Suprapubic skin (tissue), 4 donors: ENCODE data around the gene SEMA6B. TPM values are rescaled to one million over a fixed set of nuclear protein-coding genes. Genes with fewer than 3 reads are reported as not detected.

Experiments
- DNase-seq, 2 donors: peaks; one replicate each; pipeline ENCODE4 v3.0.0-alpha.2; 2019; ENCODE audit warnings: low spot score in 2 of 2
- H3K27ac ChIP-seq: fragments of 200-600 bp; sonication (generic); one replicate; pipeline ENCODE4 v1.5.1; 2019
- H3K27me3 ChIP-seq: fragments of 200-600 bp; sonication (generic); one replicate; pipeline ENCODE4 v1.5.1; 2019
- H3K36me3 ChIP-seq: fragments of 200-600 bp; sonication (generic); one replicate; pipeline ENCODE4 v1.5.1; 2019
- H3K4me1 ChIP-seq: fragments of 200-600 bp; sonication (generic); one replicate; pipeline ENCODE4 v1.5.1; 2019
- H3K4me3 ChIP-seq: fragments of 200-600 bp; sonication (generic); one replicate; pipeline ENCODE4 v1.5.1; 2019; ENCODE audit warnings: mild to moderate bottlenecking
- H3K9me3 ChIP-seq: fragments of 200-600 bp; sonication (generic); one replicate; pipeline ENCODE4 v1.5.1; 2019
- EP300 ChIP-seq: sonication (generic); formaldehyde crosslinking; IDR thresholded peaks from one replicate; pipeline ENCODE4 v1.6.1; 2017; ENCODE audit warnings: antibody characterized with exemption
- POLR2A ChIP-seq, 2 donors: fragments of 450-650 bp; IDR thresholded peaks; one replicate each; pipeline ENCODE4 v1.6.1; 2017; ENCODE audit warnings: antibody characterized with exemption in 2 of 2, mild to moderate bottlenecking in 2 of 2, moderate library complexity in 2 of 2
- POLR2AphosphoS5 ChIP-seq, 3 donors: sonication (generic); formaldehyde crosslinking; IDR thresholded peaks; one replicate each; pipeline ENCODE4 v1.6.1; 2017; ENCODE audit warnings: antibody characterized with exemption in 3 of 3
- WGBS: methylation state at CpG from one replicate; pipeline ENCODE4 v1.1.5; 2018; 5-methylcytosine and 5-hydroxymethylcytosine counted together
- total RNA-seq, 4 donors: library from RNA; depleted of rRNA; stranded (reverse); fragments of >200 nt; gene quantifications; one replicate each; pipeline ENCODE4 v1.1.0, GENCODE V29; 2016
- TF ChIP-seq, protein P1 (sequence below), 2 donors: fragments of 200-600 bp in 1 of 2; fragments of 450-650 bp in 1 of 2; sonication (generic) in 1 of 2; IDR thresholded peaks; one replicate each; pipeline ENCODE4 v1.5.1; 2016 to 2019; ENCODE audit warnings: antibody characterized with exemption in 2 of 2, mild to moderate bottlenecking in 1 of 2, moderate library complexity in 1 of 2

Gene SEMA6B
- total RNA-seq, 4 donors from 2014 or later, result 1.5 to 5.4 (median 3.3) TPM

DNA sequence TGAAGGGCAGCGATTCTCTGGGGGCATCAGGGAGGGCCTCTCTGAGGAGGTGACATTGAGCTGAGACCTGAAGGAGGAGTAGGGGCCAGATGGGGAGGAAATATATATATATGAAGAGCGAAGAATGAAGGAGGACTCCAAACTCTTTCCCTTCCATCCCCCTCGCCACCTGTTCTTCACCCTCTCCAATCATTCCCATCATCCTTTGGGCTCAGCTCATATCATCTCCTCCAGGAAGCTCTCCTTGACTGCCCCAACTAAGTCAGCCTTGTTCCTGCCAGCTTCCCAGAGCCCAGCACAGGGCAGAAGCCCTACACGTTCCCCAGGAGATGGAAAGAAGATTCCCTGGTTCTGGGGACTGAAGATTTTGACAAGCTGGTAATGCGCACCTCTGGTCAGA, 33.0 kb upstream of the SEMA6B start:
- WGBS, result 57% methylated on average over 5 of the region's 5 CpGs
- Histone ChIP-seq H3K36me3 (no peaks in the 10 kb centered on the region), H3K27ac (no peak overlapping the region), H3K4me3 (no peak overlapping the region), H3K4me1 (peaks cover 6% of the 10 kb centered on the region), H3K27me3 (peaks cover 40% of the 10 kb centered on the region), H3K9me3 (no peaks in the 10 kb centered on the region)
- no peak for DNase-seq
- no peak for TF ChIP-seq EP300
- TF ChIP-seq, protein P1, sequence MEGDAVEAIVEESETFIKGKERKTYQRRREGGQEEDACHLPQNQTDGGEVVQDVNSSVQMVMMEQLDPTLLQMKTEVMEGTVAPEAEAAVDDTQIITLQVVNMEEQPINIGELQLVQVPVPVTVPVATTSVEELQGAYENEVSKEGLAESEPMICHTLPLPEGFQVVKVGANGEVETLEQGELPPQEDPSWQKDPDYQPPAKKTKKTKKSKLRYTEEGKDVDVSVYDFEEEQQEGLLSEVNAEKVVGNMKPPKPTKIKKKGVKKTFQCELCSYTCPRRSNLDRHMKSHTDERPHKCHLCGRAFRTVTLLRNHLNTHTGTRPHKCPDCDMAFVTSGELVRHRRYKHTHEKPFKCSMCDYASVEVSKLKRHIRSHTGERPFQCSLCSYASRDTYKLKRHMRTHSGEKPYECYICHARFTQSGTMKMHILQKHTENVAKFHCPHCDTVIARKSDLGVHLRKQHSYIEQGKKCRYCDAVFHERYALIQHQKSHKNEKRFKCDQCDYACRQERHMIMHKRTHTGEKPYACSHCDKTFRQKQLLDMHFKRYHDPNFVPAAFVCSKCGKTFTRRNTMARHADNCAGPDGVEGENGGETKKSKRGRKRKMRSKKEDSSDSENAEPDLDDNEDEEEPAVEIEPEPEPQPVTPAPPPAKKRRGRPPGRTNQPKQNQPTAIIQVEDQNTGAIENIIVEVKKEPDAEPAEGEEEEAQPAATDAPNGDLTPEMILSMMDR (IDR thresholded peaks at IDR 0.05), result no peak
- TF ChIP-seq POLR2A (IDR thresholded peaks at IDR 0.05), result no peak
- TF ChIP-seq POLR2AphosphoS5 (IDR thresholded peaks at IDR 0.05), result no peak

DNA sequence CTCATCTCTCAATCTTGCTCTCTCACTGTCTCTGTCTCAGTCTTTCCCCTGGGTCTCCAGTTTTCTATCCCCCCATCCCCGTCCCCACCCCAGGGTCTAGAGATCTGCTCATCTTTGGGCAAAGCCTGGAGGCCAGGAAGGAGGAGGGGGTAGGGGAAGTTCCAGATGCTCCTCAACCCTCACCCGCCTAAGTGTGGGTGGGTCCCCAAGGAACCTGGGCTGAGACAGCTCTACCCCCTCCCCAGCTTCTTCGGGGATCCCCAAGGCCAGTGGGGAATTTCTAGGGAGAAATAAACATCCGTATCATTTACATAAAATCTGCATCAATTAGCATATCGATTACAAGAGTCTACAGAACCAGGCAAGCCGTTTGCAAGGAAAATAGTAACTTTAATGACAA, 31.8 kb upstream of the SEMA6B start:
- Histone ChIP-seq H3K9me3 (no peaks in the 10 kb centered on the region), H3K4me3 (no peak overlapping the region), H3K27me3 (peaks cover 39% of the 10 kb centered on the region), H3K27ac (no peak overlapping the region), H3K4me1 (peaks cover 3% of the 10 kb centered on the region), H3K36me3 (no peaks in the 10 kb centered on the region)
- WGBS, result 45% methylated on average over 6 of the region's 6 CpGs
- no peak for DNase-seq
- TF ChIP-seq POLR2AphosphoS5 (IDR thresholded peaks at IDR 0.05) (no peak), POLR2A (IDR thresholded peaks at IDR 0.05) (no peak), EP300 (no peak)
- TF ChIP-seq, protein P1 (IDR thresholded peaks at IDR 0.05), result no peak

DNA sequence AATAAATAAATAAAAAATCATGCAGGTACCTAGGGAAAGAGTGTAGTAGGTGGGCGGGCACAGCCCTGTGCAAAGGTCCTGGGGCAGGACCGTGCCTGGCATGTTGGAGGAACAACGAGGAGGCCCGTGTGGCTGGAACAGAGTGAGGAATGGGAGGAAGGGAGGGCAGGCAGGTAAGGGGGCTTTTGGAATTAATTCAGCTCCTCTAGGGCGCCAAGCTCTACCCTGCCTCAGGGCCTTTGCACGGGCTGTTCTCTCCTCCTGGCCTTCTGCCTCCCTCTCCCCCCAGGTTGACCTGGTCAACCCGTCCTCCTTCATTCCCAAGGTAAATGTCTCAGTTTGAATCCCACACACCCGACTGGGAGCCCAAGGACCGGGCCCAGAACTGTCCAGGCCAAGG, 31.1 kb upstream of the SEMA6B start:
- Histone ChIP-seq H3K9me3 (no peaks in the 10 kb centered on the region), H3K27me3 (peaks cover 36% of the 10 kb centered on the region), H3K27ac (no peak overlapping the region), H3K36me3 (no peaks in the 10 kb centered on the region), H3K4me1 (peaks cover 3% of the 10 kb centered on the region), H3K4me3 (no peak overlapping the region)
- WGBS, result 83% methylated on average over 9 of the region's 9 CpGs
- no peak for TF ChIP-seq EP300
- TF ChIP-seq POLR2A (IDR thresholded peaks at IDR 0.05), result no peak
- TF ChIP-seq, protein P1 (IDR thresholded peaks at IDR 0.05), result no peak
- TF ChIP-seq POLR2AphosphoS5 (IDR thresholded peaks at IDR 0.05), result no peak
- DNase-seq, result no peak

DNA sequence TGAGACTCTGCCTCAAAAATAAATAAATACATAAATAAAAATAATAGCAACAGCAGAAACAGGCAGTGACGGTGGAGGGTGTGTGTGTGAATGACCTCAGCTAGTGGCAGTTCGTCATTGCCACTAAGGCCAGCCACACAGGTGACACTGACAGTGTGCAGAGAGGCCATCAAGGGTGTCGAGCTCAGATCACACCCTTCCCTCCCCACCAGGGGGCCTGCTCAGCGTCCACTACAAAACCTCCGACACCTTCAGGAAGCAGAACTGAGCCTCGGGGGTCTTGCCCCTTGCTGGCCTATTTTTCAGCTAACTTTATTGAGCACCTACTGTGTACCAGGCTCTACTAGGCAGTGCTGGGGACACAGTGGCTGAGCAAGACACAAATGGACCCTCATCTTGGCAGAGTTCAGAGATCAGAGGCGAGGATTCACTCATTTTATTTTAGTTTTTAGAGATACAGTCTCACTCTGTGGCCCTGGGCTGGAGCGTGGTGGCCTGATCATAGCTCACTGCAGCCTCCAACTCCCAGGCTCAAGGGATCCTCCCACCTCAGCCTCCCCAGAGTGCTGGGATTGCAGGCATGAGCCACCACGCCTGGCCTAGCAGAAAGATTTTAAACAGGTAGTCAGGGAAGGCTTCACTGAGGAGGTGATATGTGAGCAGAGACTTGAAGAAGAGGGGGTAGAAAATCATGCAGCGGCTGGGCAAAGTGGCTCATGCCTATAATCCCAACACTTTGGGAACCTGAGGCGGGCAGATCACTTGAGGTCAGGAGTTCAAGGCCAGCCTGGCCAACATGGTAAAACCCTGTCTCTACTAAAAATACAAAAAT, 30.3 kb upstream of the SEMA6B start:
- no peaks in the 10 kb centered on the region for H3K9me3 ChIP-seq
- TF ChIP-seq, protein P1 (IDR thresholded peaks at IDR 0.05), result no peak
- no peak for TF ChIP-seq EP300
- TF ChIP-seq POLR2A (IDR thresholded peaks at IDR 0.05), result no peak
- no peak for TF ChIP-seq POLR2AphosphoS5 (IDR thresholded peaks at IDR 0.05)
- H3K27ac ChIP-seq, result no peak overlapping the region
- no peak overlapping the region for H3K4me3 ChIP-seq
- 77% methylated on average over 8 of the region's 11 CpGs for WGBS
- H3K4me1 ChIP-seq, result peaks cover 6% of the 10 kb centered on the region
- DNase-seq, result no peak
- H3K36me3 ChIP-seq, result no peaks in the 10 kb centered on the region
- H3K27me3 ChIP-seq, result peaks cover 41% of the 10 kb centered on the region

DNA sequence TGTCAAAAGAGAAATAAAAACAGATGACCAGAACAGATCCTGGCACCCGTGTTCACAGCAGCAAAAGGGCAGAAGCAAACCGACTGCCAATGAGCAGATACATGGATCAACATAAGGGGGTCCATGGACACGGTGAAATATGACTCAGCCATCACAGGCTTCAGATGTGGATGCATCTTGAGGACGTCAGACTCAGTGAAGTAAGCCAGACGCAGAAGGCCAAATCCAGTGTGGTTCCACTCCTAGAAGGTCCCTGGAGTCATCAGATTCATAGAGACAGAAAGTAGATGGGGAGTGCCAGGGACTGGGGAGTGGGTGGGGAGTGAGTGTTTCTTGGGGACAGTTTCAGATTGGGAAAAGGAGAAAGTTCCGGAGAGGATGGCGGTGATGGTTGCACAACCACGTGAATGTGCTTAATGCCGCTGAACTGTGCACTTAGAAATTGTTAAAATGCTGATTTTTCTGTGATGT, 28.8 kb upstream of the SEMA6B start:
- TF ChIP-seq EP300 (no peak), POLR2A (IDR thresholded peaks at IDR 0.05) (no peak)
- Histone ChIP-seq H3K36me3 (no peaks in the 10 kb centered on the region), H3K27ac (no peak overlapping the region), H3K4me1 (peaks cover 16% of the 10 kb centered on the region), H3K27me3 (peaks cover 56% of the 10 kb centered on the region), H3K4me3 (no peak overlapping the region), H3K9me3 (no peaks in the 10 kb centered on the region)
- WGBS, result 54% methylated on average over 9 of the region's 9 CpGs
- no peak for DNase-seq
